Neural crest cell (in vitro differentiated cells): ENCODE measurements around the gene TNNI2. TPM values are rescaled to one million over a fixed set of nuclear protein-coding genes. Genes with fewer than 3 reads are reported as not detected.
A peak's percentile ranks its signal among the peaks of the same experiment; 100 is the strongest.
"Not testable (repeated sequence)": the region's sequence is repeated elsewhere in the genome, so short reads cannot be mapped to it uniquely, and the experiment has no call there.

ENCODE experiments used
- DNase-seq: peaks from one replicate; pipeline ENCODE4 v3.0.0; 2021; ENCODE audit warnings: low read depth, mixed read lengths, low spot score
- H3K27ac Mint-ChIP-seq: one replicate; pipeline ENCODE4 v1.8.0; 2021; ENCODE audit warnings: mild to moderate bottlenecking, mixed read lengths; ENCODE audit not compliant: unreplicated experiment
- H3K27me3 Mint-ChIP-seq: 2 replicates; pipeline ENCODE4 v1.8.0; 2021; ENCODE audit warnings: low read depth, mild to moderate bottlenecking, mixed read lengths
- H3K36me3 Mint-ChIP-seq: 2 replicates; pipeline ENCODE4 v1.8.0; 2021; ENCODE audit warnings: low read depth, mild to moderate bottlenecking, mixed read lengths
- H3K4me1 Mint-ChIP-seq: 2 replicates; pipeline ENCODE4 v1.8.0; 2021; ENCODE audit warnings: mixed read lengths
- H3K4me3 Mint-ChIP-seq: one replicate; pipeline ENCODE4 v1.8.0; 2021; ENCODE audit warnings: mild to moderate bottlenecking, mixed read lengths
- H3K9me3 Mint-ChIP-seq: 2 replicates; pipeline ENCODE4 v1.8.0; 2021; ENCODE audit warnings: mixed read lengths
- total RNA-seq: library from RNA; stranded (reverse); gene quantifications from 2 replicates; pipeline ENCODE4 v1.2.1, GENCODE V29; 2021
- TF ChIP-seq, protein P1 (sequence below): fragments of 200-600 bp; sonication (generic); conservative IDR thresholded peaks from 2 replicates; pipeline ENCODE4 v1.5.0; 2021; ENCODE audit warnings: antibody characterized with exemption, mild to moderate bottlenecking

TNNI2 gene
- total RNA-seq, 1 donor from 2014 or later, result not detected

GRCh38 chr11:1797391-1798125 lies 41.2 kb upstream of the TNNI2 start:
- TF ChIP-seq, protein P1, sequence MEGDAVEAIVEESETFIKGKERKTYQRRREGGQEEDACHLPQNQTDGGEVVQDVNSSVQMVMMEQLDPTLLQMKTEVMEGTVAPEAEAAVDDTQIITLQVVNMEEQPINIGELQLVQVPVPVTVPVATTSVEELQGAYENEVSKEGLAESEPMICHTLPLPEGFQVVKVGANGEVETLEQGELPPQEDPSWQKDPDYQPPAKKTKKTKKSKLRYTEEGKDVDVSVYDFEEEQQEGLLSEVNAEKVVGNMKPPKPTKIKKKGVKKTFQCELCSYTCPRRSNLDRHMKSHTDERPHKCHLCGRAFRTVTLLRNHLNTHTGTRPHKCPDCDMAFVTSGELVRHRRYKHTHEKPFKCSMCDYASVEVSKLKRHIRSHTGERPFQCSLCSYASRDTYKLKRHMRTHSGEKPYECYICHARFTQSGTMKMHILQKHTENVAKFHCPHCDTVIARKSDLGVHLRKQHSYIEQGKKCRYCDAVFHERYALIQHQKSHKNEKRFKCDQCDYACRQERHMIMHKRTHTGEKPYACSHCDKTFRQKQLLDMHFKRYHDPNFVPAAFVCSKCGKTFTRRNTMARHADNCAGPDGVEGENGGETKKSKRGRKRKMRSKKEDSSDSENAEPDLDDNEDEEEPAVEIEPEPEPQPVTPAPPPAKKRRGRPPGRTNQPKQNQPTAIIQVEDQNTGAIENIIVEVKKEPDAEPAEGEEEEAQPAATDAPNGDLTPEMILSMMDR, result no peak
- Mint-ChIP-seq H3K36me3 (no peaks in the 10 kb centered on the region), H3K27ac (no peak overlapping the region), H3K4me1 (peaks cover 5% of the 10 kb centered on the region), H3K27me3 (peaks cover 20% of the 10 kb centered on the region), H3K9me3 (no peaks in the 10 kb centered on the region), H3K4me3 (no peak overlapping the region)
- no peak for DNase-seq

- TF ChIP-seq, protein P1, result no peak
- Mint-ChIP-seq H3K4me1 (peaks cover 5% of the 10 kb centered on the region), H3K27ac (no peak overlapping the region), H3K36me3 (no peaks in the 10 kb centered on the region), H3K4me3 (no peak overlapping the region), H3K9me3 (no peaks in the 10 kb centered on the region), H3K27me3 (peaks cover 2% of the 10 kb centered on the region)
- DNase-seq, result no peak
Measured at GRCh38 chr11:1803246-1803645, 35.5 kb upstream of the TNNI2 start.

- not testable (repeated sequence) for H3K27me3 Mint-ChIP-seq, DNase-seq, H3K4me3 Mint-ChIP-seq, H3K27ac Mint-ChIP-seq, H3K36me3 Mint-ChIP-seq, H3K9me3 Mint-ChIP-seq, H3K4me1 Mint-ChIP-seq
Measured at GRCh38 chr11:1803835-1804519, 34.8 kb upstream of the TNNI2 start.

DNA sequence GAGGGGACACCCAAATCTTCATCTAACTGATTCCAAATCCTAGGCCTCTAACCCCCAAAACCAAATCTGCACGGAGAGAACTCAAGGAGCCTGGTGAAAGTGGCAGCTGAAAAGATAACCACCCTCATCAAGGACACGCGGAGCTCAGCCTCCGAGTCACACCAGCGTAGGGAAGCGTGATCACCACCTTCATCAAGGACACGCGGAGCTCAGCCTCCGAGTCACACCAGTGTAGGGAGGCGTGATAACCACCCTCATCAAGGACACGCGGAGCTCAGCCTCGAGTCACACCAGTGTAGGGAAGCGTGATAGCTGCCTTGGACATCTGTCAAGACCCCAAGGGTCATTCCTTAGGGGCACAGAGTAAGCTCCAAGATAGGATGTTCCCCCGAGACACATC lies 33.3 kb upstream of the TNNI2 start:
- no peaks in the 10 kb centered on the region for H3K9me3 Mint-ChIP-seq
- no peak overlapping the region for H3K27ac Mint-ChIP-seq
- no peak for DNase-seq
- TF ChIP-seq, protein P1, result no peak
- H3K4me3 Mint-ChIP-seq, result no peak overlapping the region
- H3K36me3 Mint-ChIP-seq, result no peaks in the 10 kb centered on the region
- H3K27me3 Mint-ChIP-seq, result peaks cover 2% of the 10 kb centered on the region
- no peaks in the 10 kb centered on the region for H3K4me1 Mint-ChIP-seq

DNA sequence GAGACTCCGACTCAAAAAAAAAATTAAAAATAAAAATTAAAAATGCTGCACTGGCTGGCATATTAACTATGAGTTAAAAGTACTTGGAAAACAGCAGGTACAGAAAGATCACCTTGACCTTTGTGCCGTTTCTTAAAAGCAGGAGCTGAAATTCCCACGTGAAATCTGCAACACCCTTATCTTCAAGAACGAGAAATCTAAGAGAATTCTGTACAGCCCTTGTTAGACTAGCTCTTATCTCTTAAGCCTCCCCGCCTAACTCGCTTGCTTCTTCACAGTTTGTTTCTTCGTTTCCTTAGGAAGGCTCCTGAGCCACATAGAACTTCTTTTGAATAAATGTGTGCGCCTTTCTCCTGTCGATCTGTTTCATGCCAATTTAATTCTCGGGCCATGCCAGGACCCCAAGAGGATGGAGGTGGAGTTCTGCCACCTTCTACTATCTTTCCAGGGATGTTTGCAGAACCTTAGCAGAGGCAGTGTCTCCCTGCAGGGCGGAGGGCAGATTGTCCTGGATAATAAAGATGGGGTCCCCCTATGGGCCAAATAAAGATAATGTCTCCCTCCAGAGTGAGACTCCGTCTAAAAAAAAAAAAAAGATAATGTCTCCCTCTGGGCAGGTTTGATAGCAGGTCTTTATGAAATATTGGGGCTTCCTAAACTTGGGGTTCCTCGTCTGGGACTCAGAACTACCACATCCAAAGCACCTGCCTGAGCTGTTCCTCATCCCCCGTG lies 31.4 kb upstream of the TNNI2 start:
- H3K27me3 Mint-ChIP-seq, result no peaks in the 10 kb centered on the region
- H3K36me3 Mint-ChIP-seq, result no peaks in the 10 kb centered on the region
- no peak for DNase-seq
- no peak overlapping the region for H3K27ac Mint-ChIP-seq
- H3K4me1 Mint-ChIP-seq, result no peaks in the 10 kb centered on the region
- TF ChIP-seq, protein P1, result peak; percentile 25
- H3K9me3 Mint-ChIP-seq, result no peaks in the 10 kb centered on the region
- no peak overlapping the region for H3K4me3 Mint-ChIP-seq

- Mint-ChIP-seq H3K4me1 (no peaks in the 10 kb centered on the region), H3K4me3 (no peak overlapping the region), H3K27me3 (no peaks in the 10 kb centered on the region), H3K27ac (no peak overlapping the region), H3K9me3 (peaks cover 3% of the 10 kb centered on the region), H3K36me3 (no peaks in the 10 kb centered on the region)
- DNase-seq, result no peak
- TF ChIP-seq, protein P1, result no peak
Measured at GRCh38 chr11:1810761-1811160, 28.0 kb upstream of the TNNI2 start.
